HuH-7 (cell line): ENCODE data around the gene PDE1C.
"Not testable (repeated sequence)": the region's sequence is repeated elsewhere in the genome, so short reads cannot be mapped to it uniquely, and the experiment has no call there.

Source experiments
- DNase-seq: peaks from one replicate; pipeline ENCODE4 v3.0.0; 2011; ENCODE audit warnings: low spot score

The PDE1C gene

DNA sequence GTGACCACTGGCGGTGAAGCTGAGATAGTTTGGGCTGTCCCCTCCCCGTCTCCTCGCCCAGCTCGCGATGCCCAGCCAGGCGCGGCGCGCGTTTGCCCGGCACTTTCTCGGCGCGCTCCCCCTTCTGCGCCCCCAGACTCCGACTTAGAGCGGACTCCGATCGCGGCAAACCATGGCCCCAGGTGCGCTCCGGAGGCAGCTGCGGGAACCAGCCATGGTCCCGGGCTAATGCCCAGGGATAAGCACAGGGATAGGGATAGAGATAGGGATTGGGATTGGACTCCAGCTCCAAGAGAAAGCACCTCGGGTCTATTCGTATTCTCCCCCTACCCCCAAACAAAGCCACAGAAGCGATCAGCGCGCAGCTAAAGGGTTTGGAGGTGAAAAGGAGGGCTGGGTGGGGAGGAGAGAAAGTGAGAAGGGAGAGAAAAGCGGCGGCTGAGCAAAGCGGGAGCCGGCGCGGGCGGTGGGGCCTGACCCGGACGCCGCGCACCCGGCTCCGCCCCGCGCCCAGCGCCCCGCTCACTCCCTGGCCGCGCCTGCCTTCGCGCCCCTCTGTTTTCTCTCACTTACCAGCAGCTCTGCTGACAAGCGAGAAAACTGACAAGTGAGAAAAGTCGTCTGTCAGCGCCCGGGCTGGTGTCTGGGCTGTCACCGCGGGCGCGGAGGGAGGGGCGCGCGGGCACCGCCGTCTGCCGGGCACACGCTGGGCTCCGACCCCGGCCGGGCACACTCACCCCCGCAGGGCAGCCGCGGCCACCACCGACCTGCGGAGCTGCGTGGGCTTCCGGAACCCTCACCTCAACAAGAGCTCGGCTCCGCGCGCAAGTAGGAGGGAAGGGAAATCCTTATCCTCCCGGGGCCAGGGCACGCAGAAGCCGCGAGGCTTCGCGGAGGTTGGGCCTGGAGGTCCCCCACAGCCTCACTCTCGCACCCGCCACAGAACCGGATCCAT is at the start of gene PDE1C:
TSS of gene PDE1C (minus strand) at position 2 of the 955 bp plus-strand sequence.
- no peak for DNase-seq

DNA sequence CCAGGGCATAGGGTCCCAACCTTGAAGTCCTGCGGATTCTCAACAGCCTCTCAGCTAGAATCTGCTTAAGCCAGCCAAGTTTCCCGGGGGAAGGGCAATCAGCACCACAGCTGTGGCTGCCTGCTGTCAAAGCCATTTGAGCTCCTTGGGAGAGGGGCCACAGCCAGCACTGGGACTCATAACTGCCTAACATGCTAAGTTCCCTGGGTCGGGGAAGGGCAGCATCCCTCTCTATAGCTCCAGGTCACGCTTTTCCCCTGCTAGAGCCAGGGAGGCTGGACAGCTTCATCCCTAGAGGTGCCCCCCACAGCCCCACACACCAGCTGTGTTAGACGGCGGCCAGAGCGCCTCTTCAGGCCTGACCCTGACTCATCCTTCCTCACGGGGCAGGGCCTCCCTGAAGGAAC is 49.6 kb upstream of the PDE1C start:
- DNase-seq, result no peak

DNA sequence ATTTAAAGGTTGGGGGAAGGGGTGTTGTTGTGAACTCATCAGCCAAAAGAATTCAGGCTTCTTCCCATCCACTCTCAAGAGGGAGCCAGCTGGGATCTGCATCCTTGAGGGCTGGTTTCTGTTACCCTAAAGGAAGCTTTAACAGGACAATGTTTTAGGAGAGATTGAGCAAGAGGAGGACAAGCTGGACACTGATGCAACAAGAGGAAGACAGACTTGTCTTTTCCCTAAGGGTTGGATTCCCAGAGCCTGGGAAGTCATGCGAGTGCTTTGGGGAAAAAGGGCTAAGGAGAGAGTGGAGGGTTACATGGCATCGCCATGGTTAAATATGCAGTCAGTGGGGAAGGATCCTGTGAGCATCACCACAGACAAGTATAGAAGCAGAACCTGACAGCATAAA is 47.6 kb upstream of the PDE1C start:
- DNase-seq, result no peak

DNA sequence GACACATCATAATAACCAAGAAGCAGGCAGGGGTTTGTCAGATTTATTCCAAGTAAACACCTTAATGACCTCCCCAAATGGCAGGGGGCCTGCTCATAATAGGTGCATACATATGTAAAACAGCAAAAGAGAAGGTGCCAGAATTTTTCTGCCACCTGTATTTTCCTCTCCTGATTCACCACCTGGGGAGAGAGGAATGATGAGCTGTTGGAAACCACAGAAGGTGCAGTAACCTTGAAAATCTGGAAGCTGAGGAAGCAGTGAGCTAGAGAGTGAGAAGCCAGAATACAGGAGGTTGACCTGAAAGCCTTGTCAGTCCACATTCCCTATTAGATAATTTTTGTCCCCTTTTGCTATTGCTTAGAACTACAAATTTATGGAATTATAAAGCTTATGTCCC is 46.2 kb upstream of the PDE1C start:
- no peak for DNase-seq

DNA sequence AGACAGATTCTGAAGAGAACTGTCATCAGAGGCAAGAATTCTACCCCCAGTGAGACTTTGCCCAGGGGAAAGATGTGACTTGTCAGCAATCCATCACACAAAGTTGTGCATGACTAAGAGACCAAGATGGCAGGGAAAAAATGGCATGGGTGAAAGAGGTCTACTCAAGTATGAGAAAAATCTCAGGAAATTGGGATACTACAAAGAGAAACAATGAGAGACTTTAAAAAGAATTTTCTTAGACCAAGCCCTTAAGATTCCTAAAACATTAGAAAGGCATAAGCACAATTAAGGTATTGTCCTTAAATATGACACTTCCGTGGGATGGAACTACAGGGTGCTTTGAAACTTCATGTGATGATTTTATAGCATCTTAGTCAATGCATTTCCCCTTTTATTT is 45.6 kb upstream of the PDE1C start:
- no peak for DNase-seq

DNA sequence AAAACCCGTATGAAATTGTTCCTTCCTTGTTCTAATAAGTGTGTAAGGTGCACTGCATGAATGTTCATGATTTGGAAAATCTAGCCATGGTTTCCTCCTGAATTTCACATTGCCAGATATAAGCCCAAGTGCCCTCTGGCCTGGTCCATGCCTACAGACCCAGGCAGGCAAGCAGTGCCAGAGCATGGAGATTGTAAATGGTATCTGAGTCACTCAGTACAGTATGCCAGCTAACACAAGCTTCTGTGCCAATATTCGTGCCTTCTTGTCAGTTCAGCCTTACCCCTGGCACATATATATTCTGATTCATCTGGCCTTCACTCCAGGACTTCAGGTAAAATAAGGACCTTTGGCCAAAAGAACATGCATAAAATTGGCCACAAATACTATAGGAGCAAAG is 38.4 kb upstream of the PDE1C start:
- DNase-seq, result no peak

DNA sequence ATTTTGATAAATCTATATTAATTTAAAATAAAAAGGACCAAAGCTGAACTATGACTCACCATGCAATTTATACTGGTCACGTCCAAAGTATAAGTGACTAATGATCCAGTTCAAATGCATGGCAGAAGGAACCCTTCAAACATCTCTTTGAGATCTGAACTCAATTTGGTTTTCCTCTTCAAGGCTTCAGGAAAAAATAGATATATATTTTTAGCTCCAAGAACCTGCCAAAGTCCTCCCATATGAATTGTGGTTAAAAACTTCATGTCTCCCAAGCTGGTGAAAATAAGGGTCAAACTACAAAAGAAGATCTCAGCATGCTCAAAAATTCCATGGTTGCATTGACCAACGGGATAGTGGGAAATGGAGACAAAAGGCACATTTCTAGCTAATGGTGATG is 34.6 kb upstream of the PDE1C start:
- no peak for DNase-seq

DNA sequence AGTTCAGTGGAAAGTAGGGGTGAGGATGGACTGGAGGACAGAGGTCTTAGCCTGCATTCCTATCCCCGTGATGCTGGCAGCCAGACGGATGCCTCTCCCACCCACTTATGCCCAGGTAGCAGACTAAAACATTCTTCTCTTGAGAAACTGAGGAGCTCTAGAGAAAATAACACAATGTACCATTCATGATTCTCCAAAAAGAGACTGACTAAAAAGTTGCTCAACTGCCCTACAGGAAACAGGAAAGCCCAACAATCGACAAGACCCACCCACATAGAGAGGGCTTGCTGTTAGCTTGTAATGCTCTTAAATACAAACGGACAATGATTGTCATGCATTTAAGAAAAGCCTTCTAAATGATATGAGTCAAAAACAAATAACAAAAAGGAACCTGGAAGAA is 33.2 kb upstream of the PDE1C start:
- DNase-seq, result no peak

DNA sequence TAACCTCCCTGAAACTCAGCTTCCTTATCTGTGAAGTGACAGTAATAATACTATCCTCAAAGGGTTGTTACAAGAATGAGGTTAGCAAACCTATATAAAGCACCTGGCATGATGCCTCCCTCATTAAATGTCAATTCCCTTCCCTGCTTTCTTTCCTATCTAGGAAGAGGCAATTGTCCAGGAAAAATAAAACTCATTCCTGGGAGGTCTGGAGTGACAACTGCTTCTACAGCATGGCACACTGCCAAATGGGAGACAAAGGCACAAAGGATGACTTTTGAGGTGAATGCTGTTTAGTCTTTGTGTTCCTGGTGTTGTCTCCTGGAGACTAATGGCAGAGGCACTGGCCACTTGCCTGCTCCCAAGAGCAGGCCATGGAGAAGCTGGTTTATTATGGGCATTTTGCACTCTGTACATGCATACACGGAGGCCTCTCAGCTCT is 32.2 kb upstream of the PDE1C start:
- DNase-seq, result no peak

DNA sequence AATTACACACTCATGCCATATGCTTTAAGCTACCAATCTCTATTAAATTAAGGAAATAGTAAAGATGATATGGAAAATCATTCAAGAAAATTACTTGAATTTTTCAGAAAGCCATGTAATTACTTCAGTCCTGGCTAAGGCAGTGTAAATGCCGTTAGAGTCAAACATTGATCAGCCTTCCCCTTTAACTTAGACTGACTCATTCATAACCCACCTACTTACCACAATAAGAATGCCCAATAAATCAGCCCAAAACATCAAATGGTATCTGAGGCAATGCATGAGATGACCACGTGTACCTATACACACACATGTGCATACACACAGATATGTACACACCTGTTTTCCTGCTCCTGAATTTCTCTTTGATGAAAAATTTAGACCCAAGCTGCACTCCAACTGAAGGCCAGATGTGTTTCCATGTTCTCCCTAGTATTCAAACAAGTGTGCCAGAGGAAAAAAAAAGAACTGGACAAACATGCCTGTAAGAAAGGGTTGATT is 30.2 kb upstream of the PDE1C start:
- DNase-seq, result no peak

DNA sequence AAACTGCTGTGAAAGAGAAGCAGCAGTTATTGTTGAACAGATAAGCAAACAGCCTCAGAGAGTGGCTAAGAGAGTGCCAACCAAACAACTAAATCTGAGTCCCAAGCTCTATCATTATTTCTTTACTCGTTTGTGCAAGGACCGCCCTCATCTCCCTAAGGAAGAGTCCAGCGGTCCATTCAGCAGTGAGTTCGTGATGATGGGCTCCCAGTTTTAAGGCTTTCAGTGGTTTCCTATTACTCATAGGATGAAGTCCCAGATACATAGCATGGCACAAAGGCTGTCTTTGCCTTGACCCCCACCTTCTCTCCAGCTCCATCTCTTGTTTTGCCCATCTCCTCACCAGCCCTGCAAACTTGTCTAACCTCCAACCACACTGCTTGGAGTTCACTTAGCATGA is 24.3 kb upstream of the PDE1C start:
- no peak for DNase-seq

DNA sequence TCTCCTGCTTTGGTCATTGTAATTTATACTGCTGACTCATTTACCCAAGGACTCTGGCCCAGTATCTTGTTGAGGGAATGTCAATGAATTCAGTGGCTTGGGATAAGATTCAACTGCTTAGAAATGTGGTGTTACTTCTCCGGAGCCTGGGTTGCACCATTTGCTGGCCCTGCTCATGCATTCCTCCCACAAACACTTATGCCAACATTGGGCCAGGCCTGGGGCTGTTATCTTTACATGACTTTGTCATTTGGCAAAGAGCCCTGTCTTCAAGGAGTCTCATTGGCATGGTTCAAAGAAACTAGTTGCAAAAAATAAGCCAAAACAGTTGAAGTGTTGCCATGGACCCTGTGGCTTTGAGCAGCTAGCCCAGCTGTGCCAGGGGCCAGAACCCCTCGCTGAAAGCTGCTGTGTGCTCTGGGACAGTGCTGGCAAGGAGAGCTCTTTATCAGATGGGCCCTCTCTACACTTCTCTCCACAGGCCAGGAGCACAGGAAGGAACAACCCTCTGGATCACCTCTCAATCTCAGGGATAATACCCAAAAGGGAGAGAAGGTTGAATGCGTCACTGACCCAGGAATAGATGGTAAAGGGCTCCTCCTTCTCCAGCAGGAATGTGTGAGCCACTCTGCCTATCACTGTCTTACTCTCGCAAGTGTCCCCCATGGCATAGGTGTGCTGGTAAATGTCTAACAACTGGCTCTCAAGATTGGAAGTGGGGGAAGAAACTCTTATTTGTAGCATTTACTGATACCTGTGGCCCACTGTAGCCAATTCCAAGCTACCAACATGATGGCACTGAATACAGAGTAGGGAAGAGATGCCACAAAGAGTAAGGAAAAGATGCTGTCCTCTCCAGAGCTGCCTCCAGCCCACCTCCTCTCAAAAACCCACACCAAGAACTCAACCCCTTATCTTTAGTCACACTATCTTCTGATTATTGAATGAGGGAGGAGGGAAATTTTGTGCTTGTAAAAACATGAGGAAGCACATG is 23.5 kb upstream of the PDE1C start:
- DNase-seq, result no peak

DNA sequence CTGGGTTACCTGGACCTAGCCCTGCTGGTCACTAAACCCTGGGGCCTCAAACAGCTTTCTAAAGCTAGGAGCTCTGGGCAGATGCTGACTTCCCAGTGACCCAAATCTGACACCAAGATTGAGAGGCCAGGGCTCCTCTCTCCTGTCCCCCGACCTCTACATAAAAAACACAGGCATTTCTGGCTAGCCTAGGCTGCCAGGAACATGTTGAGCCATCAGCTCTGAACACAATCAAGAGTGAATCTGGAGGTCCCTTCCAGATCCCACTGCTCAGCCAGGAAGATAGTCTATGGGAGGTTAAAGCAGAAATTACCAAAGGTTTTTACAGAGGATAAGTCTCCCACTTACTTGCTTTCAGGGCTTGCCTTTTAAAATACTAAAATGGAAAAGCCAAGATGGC is 22.1 kb upstream of the PDE1C start:
- DNase-seq, result no peak

DNA sequence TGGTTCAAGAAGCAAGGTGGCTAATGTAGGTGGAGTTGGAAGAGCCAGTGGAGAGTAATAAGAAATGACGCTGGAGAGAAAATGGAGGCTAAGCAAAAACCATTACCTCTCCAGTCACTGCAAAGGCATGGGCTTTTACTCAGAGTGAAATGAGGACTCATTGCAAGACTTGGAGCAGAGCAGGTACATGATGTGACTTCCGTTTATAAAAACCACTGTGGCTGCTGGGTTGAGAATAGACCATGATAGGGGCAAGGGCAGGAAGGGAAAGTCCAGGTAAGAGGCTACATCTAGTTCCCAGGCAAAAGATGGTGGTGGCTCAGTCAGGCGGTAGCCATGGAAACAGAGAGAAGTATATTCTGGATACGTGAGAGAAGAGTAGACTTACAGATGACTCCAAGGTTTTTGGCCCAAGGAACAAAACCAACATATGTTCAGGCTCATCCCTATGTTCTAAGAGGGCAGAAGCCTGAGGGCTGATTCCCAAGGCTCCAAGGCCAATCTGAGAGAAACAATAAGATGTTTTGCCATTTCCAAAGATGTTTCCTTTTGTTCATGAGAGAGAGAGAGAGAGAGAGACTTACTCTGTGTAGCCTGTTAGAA is 21.5 kb upstream of the PDE1C start:
- no peak for DNase-seq

DNA sequence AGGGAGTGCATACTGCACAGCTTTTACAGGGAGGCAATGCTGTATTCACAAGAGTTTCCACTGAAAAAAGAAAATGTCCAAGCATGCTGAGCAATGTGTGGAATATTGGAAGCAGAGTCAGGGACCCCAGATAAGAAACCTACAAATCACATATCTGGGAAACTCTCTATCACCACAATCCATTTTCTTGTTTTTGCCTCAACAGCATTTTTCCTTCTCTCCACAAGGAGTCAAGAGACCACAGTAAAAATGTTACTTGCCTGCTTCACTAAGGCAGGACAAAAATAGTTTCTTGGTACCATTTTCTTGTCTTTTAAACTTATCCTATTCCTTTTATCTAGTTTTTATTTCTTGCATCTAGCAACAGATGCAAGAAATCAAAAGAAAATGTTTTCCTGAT is 19.5 kb upstream of the PDE1C start:
- no peak for DNase-seq

DNA sequence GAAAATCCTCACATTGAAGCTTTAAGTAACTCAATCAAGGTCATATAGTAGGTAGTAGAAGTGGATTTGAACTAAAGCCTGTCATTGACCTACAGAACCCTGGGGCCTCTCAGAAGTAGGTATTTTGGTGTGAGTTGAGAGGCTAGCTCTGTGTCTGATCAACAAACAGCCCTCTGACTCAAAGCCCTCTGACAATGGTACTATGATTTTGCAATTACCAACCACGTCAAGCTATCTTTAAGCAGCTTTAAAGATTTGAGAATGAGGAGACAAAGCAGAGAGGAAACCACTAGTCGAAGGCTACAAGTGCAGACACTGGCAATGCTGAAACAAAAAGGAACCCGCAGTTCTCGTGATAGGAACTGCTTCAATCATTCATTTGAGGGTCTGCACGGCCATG is 19.0 kb upstream of the PDE1C start:
- DNase-seq, result no peak

DNA sequence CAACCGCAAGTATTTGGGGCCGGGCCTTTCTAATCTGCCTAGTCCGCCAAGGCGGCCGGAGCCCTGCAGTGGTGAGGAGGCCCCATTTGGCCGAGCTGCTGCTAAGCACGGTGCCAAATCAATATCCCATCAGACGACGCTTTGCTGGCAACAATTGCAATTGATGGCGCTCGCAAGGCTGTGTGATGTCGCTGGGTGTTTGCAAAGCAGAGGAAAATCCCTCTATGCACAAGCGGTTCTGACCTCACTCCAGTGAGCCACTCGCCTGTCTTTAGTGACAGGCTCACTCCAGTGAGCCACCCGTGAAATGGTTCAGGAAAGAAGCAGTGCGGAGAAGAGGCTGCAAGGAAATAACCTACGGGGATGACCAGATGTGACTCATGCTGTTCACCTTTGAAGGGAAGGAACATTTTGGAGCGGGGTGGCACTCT is 18.3 kb upstream of the PDE1C start:
- no peak for DNase-seq

DNA sequence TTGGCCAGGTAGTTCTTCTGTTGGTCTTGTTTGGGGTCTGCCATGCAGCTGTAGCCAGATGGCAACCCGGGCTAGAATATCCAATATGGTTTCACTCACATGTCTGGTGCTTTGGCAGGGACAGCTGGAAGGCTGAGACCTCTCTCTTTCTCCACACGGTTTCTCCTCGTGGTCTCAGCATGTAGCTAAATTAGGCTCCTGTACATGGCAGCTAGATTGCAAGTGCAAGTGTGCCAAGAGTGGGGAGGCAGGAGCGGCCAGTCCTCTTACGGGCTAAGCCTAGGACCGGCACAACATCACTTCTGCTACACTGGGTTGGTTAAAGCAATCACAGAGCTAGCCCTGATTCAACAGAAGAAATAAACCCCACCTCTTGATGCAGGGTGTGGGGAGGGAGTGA is 9.3 kb upstream of the PDE1C start:
- DNase-seq, result no peak

DNA sequence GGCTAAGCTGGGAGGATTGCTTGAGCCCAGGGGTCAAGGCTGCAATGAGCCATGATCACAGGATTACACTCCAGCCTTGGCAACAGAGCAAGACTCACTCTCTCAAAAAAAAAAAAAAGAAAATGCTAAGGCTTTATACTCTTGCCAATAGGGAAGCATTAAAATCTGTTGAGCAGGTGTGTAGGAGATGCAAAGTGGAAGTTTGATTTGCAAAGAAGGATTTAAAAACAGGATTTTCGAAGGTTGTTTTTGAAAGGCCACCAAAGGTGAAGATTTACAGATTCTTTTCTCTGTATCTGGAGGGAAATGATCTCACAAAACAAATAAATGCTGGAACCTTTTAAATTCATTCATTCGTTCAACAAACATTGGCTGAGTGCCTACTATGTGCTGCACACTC is 8.6 kb upstream of the PDE1C start:
- no peak for DNase-seq

DNA sequence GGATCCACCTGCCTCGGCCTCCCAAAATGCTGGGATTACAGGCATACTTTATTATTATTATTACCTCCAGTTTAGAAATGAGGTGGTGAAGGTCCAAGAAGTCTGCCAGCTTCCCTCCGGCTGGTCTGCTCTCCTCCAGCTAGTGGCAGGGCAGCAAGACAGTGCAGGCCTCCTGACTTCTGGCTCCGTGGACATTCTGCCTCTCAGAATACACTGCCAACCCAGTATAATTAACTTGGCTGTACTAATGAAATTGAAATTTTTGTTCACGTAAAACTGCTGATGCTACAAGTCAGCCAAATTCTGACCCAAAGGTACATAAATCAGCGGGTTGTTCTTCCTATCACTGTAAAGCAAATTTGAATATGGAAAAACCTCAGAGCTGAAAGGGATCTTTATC is 7.6 kb upstream of the PDE1C start:
- no peak for DNase-seq

DNA sequence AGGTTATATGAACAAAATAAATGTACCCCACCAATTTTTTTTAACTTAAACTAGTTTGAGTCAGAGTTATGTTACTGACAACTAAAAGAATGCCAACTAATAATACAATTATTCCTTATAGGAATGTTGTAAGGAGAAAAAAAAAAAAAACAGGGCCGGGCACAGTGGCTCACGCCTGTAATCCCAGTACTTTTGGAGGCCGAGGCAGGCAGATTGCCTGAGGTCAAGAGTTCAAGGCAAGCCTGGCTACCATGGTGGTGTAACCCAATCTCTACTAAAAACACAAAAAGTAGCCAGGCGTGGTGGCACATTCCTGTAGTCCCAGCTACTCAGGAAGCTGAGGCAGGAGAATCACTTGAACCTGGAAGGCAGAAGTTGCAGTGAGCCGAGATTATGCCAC is 6.6 kb upstream of the PDE1C start:
- DNase-seq, result not testable (repeated sequence)

DNA sequence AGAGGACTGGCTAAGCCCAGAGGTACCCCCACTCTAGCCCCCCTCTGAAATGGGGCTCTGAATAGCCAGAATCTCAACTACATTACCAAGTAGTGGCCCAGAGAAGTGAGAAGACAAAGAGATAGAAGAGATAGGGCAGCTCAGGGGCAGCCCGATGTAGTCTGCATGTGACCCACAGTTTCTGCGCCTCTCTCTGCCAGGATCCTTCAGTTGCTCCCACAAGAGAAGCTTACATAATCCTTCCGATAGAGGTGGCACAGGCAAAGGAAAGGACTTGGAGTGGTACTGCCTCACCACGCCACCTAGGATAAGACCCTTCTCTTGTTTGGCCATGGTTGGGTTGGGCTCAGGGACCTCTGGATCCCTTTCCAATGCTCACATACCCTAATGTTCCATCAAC is 5.4 kb upstream of the PDE1C start:
- no peak for DNase-seq
